NCI-H1436 treated with DMSO at 0.1 percent for 48 hours (cell line): ENCODE data around the gene CYGB.

Source experiments
- DNase-seq: peaks from one replicate; lab custom pipeline; 2025; lab: John Stamatoyannopoulos, UW

The CYGB gene

GRCh38 chr17:76478730-76479514 is 58.6 kb downstream of the CYGB start:
- no peak for DNase-seq

- no peak for DNase-seq
These were observed 59.4 kb downstream of the CYGB start for GRCh38 chr17:76478097-76478496.

GRCh38 chr17:76477576-76477975 is 59.9 kb downstream of the CYGB start:
- DNase-seq, result no peak
